GM19397 (cell line): ENCODE results near the gene RGL2.

Source experiments
- ATAC-seq: cut with Tn5 transposase; IDR thresholded peaks from one replicate; pipeline ENCODE4 v1.9.1; 2021; ENCODE audit warnings: mild to moderate bottlenecking, moderate library complexity; ENCODE audit not compliant: unreplicated experiment

RGL2 gene

DNA sequence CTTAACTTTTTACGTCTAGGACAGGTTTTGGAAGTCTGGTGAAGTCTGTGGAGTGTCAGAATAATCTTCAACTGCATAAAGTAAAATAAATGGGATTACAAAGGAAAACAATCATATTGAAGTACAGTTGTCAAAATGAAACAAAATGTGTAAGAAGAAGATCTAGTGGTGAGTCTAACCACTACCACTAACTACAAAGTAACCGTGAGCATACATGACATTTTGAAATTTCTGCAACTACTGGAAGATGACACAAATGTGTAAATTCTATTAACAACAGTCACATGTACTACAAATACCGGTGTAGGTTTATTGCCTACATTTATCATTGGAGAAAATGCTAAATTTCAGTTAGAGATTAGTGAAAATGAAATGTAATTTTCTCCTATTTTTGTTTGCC lies 56.8 kb downstream of the RGL2 start:
- no peak for ATAC-seq
